Mesendoderm (in vitro differentiated cells): ENCODE measurements around the gene EPHB3.

Experiments used
- DNase-seq: peaks from one replicate; pipeline ENCODE4 v3.0.0; 2013
- H2AK5ac ChIP-seq: 2 replicates; pipeline ENCODE4 v1.6.1; 2013; ENCODE audit warnings: low read length, inconsistent platforms
- H2BK120ac ChIP-seq: 2 replicates; pipeline ENCODE4 v1.6.1; 2013; ENCODE audit warnings: low read depth, mild to moderate bottlenecking, low read length, moderate library complexity, mixed read lengths
- H2BK15ac ChIP-seq: replicated peaks from 2 replicates; pipeline ENCODE4 v1.6.1; 2013; ENCODE audit warnings: low read depth, mild to moderate bottlenecking, moderate library complexity
- H2BK5ac ChIP-seq: 2 replicates; pipeline ENCODE4 v1.6.1; 2013; ENCODE audit warnings: low read length, inconsistent platforms
- H3K18ac ChIP-seq: 2 replicates; pipeline ENCODE4 v1.6.1; 2013; ENCODE audit warnings: mild to moderate bottlenecking, low read length, mixed read lengths
- H3K23ac ChIP-seq: one replicate; pipeline ENCODE4 v1.6.1; 2013; ENCODE audit warnings: low read length
- H3K27ac ChIP-seq: 2 replicates; pipeline ENCODE4 v1.5.1; 2013; ENCODE audit warnings: low read depth, mild to moderate bottlenecking, inconsistent platforms, low read length, moderate library complexity
- H3K27me3 ChIP-seq: 2 replicates; pipeline ENCODE4 v1.6.1; 2013; ENCODE audit warnings: low read length, control low read depth, mild to moderate bottlenecking, inconsistent platforms; ENCODE audit not compliant: insufficient read depth, poor library complexity
- H3K36me3 ChIP-seq: 2 replicates; pipeline ENCODE4 v1.6.1; 2013; ENCODE audit warnings: low read length, inconsistent platforms; ENCODE audit not compliant: control insufficient read depth, insufficient read depth
- H3K4ac ChIP-seq: one replicate; pipeline ENCODE4 v1.6.1; 2013; ENCODE audit warnings: low read depth, mild to moderate bottlenecking, low read length, moderate library complexity
- H3K4me1 ChIP-seq: 2 replicates; pipeline ENCODE4 v1.6.1; 2013; ENCODE audit warnings: low read depth, low read length, inconsistent platforms; ENCODE audit not compliant: control insufficient read depth
- H3K4me2 ChIP-seq: 2 replicates; pipeline ENCODE4 v1.6.1; 2013; ENCODE audit warnings: low read length
- H3K4me3 ChIP-seq: 2 replicates; pipeline ENCODE4 v1.5.1; 2013; ENCODE audit warnings: mild to moderate bottlenecking, low read length
- H3K56ac ChIP-seq: one replicate; pipeline ENCODE4 v1.6.1; 2013; ENCODE audit warnings: low read length
- H3K79me1 ChIP-seq: 2 replicates; pipeline ENCODE4 v1.6.1; 2013; ENCODE audit warnings: low read length, inconsistent platforms
- H3K79me2 ChIP-seq: 2 replicates; pipeline ENCODE4 v1.6.1; 2013; ENCODE audit warnings: mild to moderate bottlenecking, low read length; ENCODE audit not compliant: control insufficient read depth, insufficient read depth
- H3K9ac ChIP-seq: 2 replicates; pipeline ENCODE4 v1.6.1; 2013; ENCODE audit warnings: low read length, inconsistent platforms
- H4K5ac ChIP-seq: one replicate; pipeline ENCODE4 v1.6.1; 2013; ENCODE audit warnings: low read length
- H4K8ac ChIP-seq: one replicate; pipeline ENCODE4 v1.6.1; 2013; ENCODE audit warnings: low read depth, mild to moderate bottlenecking, control low read depth, low read length, moderate library complexity
- WGBS: extraction: QIAGEN DNeasy Blood & Tissue Kit; methylation state at CpG from one replicate; pipeline ENCODE4 v1.1.7; 2013; ENCODE audit warnings: low lambda C conversion rate, missing lambda C conversion rate; ENCODE audit not compliant: insufficient coverage; ENCODE audit errors: extremely low coverage; 5-methylcytosine and 5-hydroxymethylcytosine counted together

Gene EPHB3

GRCh38 chr3:184553385-184553784, 8.2 kb upstream of the EPHB3 start:
- H2AK5ac ChIP-seq: no peak overlapping the region
- no peak for DNase-seq
- H3K56ac ChIP-seq: peak overlapping the region; percentile 25
- H3K4me3 ChIP-seq: no peak overlapping the region
- no peaks in the 10 kb centered on the region for H3K36me3 ChIP-seq
- H3K4me2 ChIP-seq: no peak overlapping the region
- no peak overlapping the region for H4K5ac ChIP-seq
- no peak overlapping the region for H2BK5ac ChIP-seq
- no peaks in the 10 kb centered on the region for H3K79me1 ChIP-seq
- no peak overlapping the region for H3K27ac ChIP-seq
- WGBS: no CpG with 5 or more reads among the region's 4 CpGs
- no peak overlapping the region for H3K23ac ChIP-seq
- no peak overlapping the region for H4K8ac ChIP-seq
- no peak overlapping the region for H2BK15ac ChIP-seq
- no peaks in the 10 kb centered on the region for H3K27me3 ChIP-seq
- H3K9ac ChIP-seq: no peak overlapping the region
- H3K18ac ChIP-seq: no peak overlapping the region
- H2BK120ac ChIP-seq: no peak overlapping the region
- H3K4ac ChIP-seq: no peak overlapping the region
- no peaks in the 10 kb centered on the region for H3K79me2 ChIP-seq
- H3K4me1 ChIP-seq: peaks cover 3% of the 10 kb centered on the region

GRCh38 chr3:184554461-184554860, 7.1 kb upstream of the EPHB3 start:
- no peak overlapping the region for H4K8ac ChIP-seq
- H2BK15ac ChIP-seq: no peak overlapping the region
- no peak overlapping the region for H3K9ac ChIP-seq
- no peak overlapping the region for H4K5ac ChIP-seq
- no peak overlapping the region for H3K4me3 ChIP-seq
- no peak overlapping the region for H2BK5ac ChIP-seq
- peaks cover 12% of the 10 kb centered on the region for H3K4me1 ChIP-seq
- H3K79me1 ChIP-seq: no peaks in the 10 kb centered on the region
- H2AK5ac ChIP-seq: no peak overlapping the region
- H3K27ac ChIP-seq: no peak overlapping the region
- no peak overlapping the region for H3K4ac ChIP-seq
- DNase-seq: no peak
- no peaks in the 10 kb centered on the region for H3K27me3 ChIP-seq
- H3K79me2 ChIP-seq: no peaks in the 10 kb centered on the region
- H3K18ac ChIP-seq: no peak overlapping the region
- H2BK120ac ChIP-seq: no peak overlapping the region
- no peak overlapping the region for H3K23ac ChIP-seq
- H3K36me3 ChIP-seq: no peaks in the 10 kb centered on the region
- no CpG with 5 or more reads among the region's 5 CpGs for WGBS
- no peak overlapping the region for H3K4me2 ChIP-seq
- no peak overlapping the region for H3K56ac ChIP-seq

- H2BK120ac ChIP-seq: no peak overlapping the region
- no peak overlapping the region for H2BK15ac ChIP-seq
- no peak overlapping the region for H3K27ac ChIP-seq
- H3K4me2 ChIP-seq: no peak overlapping the region
- H2AK5ac ChIP-seq: no peak overlapping the region
- H3K18ac ChIP-seq: no peak overlapping the region
- peaks cover 18% of the 10 kb centered on the region for H3K4me1 ChIP-seq
- H3K36me3 ChIP-seq: no peaks in the 10 kb centered on the region
- H3K4ac ChIP-seq: no peak overlapping the region
- DNase-seq: no peak
- no peaks in the 10 kb centered on the region for H3K27me3 ChIP-seq
- no peak overlapping the region for H3K23ac ChIP-seq
- no peak overlapping the region for H4K8ac ChIP-seq
- WGBS: no CpG with 5 or more reads among the region's 15 CpGs
- H2BK5ac ChIP-seq: no peak overlapping the region
- no peaks in the 10 kb centered on the region for H3K79me2 ChIP-seq
- H3K56ac ChIP-seq: no peak overlapping the region
- no peaks in the 10 kb centered on the region for H3K79me1 ChIP-seq
- H3K4me3 ChIP-seq: no peak overlapping the region
- H4K5ac ChIP-seq: no peak overlapping the region
- H3K9ac ChIP-seq: no peak overlapping the region
These were observed 4.8 kb upstream of the EPHB3 start for GRCh38 chr3:184556582-184557347.

- H3K18ac ChIP-seq: no peak overlapping the region
These were observed 4.1 kb upstream of the EPHB3 start for GRCh38 chr3:184557348-184557950.

GRCh38 chr3:184558726-184559125, 2.9 kb upstream of the EPHB3 start:
- H4K8ac ChIP-seq: no peak overlapping the region
- H4K5ac ChIP-seq: no peak overlapping the region
- no peak overlapping the region for H3K27ac ChIP-seq
- no peak overlapping the region for H2BK15ac ChIP-seq
- no CpG with 5 or more reads among the region's 6 CpGs for WGBS
- no peak overlapping the region for H3K4me2 ChIP-seq
- no peak overlapping the region for H2BK120ac ChIP-seq
- H3K36me3 ChIP-seq: no peaks in the 10 kb centered on the region
- H3K4me3 ChIP-seq: no peak overlapping the region
- H2BK5ac ChIP-seq: no peak overlapping the region
- H3K79me1 ChIP-seq: no peaks in the 10 kb centered on the region
- no peak overlapping the region for H3K56ac ChIP-seq
- H3K27me3 ChIP-seq: peaks cover 2% of the 10 kb centered on the region
- H2AK5ac ChIP-seq: peak overlapping the region; percentile 10
- peaks cover 12% of the 10 kb centered on the region for H3K79me2 ChIP-seq
- H3K23ac ChIP-seq: no peak overlapping the region
- H3K4ac ChIP-seq: no peak overlapping the region
- H3K9ac ChIP-seq: no peak overlapping the region
- DNase-seq: peak; percentile 64
- no peak overlapping the region for H3K18ac ChIP-seq
- peaks cover 18% of the 10 kb centered on the region for H3K4me1 ChIP-seq

More at GRCh38 chr3:184557348-184557950, 4.1 kb upstream of the EPHB3 start:
- Histone ChIP-seq H2BK120ac (no peak overlapping the region), H3K4ac (no peak overlapping the region), H3K79me2 (peaks cover 2% of the 10 kb centered on the region), H3K36me3 (no peaks in the 10 kb centered on the region), H3K4me3 (no peak overlapping the region), H3K27ac (no peak overlapping the region), H3K4me1 (peaks cover 18% of the 10 kb centered on the region), H3K56ac (no peak overlapping the region), H3K23ac (no peak overlapping the region), H3K9ac (no peak overlapping the region), H2BK5ac (no peak overlapping the region), H2BK15ac (no peak overlapping the region), H3K4me2 (no peak overlapping the region), H3K27me3 (no peaks in the 10 kb centered on the region), H4K8ac (no peak overlapping the region), H4K5ac (no peak overlapping the region), H3K79me1 (no peaks in the 10 kb centered on the region), H2AK5ac (no peak overlapping the region)
- no CpG with 5 or more reads among the region's 7 CpGs for WGBS
- DNase-seq: no peak
